ENCODE measurements around the gene ZWINT. TPM values are rescaled to one million over a fixed set of nuclear protein-coding genes. Genes with fewer than 3 reads are reported as not detected.

Gene ZWINT
- total RNA-seq, 1 experiment from 2014 or later: 30.4 TPM

GRCh38 chr10:56360583-56360966 is 484 bp downstream of the ZWINT start:
- no peaks in the 10 kb centered on the region for H3K27me3 Mint-ChIP-seq (ENCODE audit: insufficient read depth, unreplicated experiment)
- DNase-seq (ENCODE audit: unreplicated experiment): no peak
- ChIA-PET CTCF (interaction anchor here (2.5 kb wide), 1 partner anchor 10 kb away, joined by 9 read pairs; no protein-coding TSS in a partner anchor), POLR2A (interaction anchor here (0.7 to 0.8 kb wide), 2 partner anchors 14 to 24 kb away, joined by 3 read pairs; no protein-coding TSS in a partner anchor)
- no peak for TF ChIP-seq CTCF (IDR thresholded peaks at IDR 0.05; ENCODE audit: unreplicated experiment)
- intact Hi-C loops (cut with micrococcal nuclease): no loop called here
- H3K4me1 Mint-ChIP-seq (ENCODE audit: insufficient read depth, unreplicated experiment): peaks cover 19% of the 10 kb centered on the region
- no peaks in the 10 kb centered on the region for H3K9me3 Mint-ChIP-seq (ENCODE audit: unreplicated experiment)
- TSS peak; percentile 27 for BruUV-seq (replicated peaks)
- H3K4me3 Mint-ChIP-seq (ENCODE audit: unreplicated experiment): peak overlapping the region; percentile 95
- H3K27ac Mint-ChIP-seq (ENCODE audit: low read depth, unreplicated experiment): peak overlapping the region; percentile 77
- peaks cover 5% of the 10 kb centered on the region for H3K36me3 Mint-ChIP-seq (ENCODE audit: insufficient read depth, unreplicated experiment)

GRCh38 chr10:56359837-56360236 is 1.2 kb downstream of the ZWINT start:
- BruUV-seq (replicated peaks): no TSS peak
- ChIA-PET CTCF (interaction anchor here (2.5 kb wide), 1 partner anchor 9 kb away, joined by 9 read pairs; no protein-coding TSS in a partner anchor), POLR2A (interaction anchor here (0.8 kb wide), 1 partner anchor 24 kb away, joined by 3 read pairs; no protein-coding TSS in a partner anchor)
- no peak for DNase-seq (ENCODE audit: unreplicated experiment)
- H3K27me3 Mint-ChIP-seq (ENCODE audit: insufficient read depth, unreplicated experiment): no peaks in the 10 kb centered on the region
- intact Hi-C loops (cut with micrococcal nuclease): no loop called here
- peaks cover 19% of the 10 kb centered on the region for H3K4me1 Mint-ChIP-seq (ENCODE audit: insufficient read depth, unreplicated experiment)
- peaks cover 5% of the 10 kb centered on the region for H3K36me3 Mint-ChIP-seq (ENCODE audit: insufficient read depth, unreplicated experiment)
- TF ChIP-seq CTCF (IDR thresholded peaks at IDR 0.05; ENCODE audit: unreplicated experiment): no peak
- no peaks in the 10 kb centered on the region for H3K9me3 Mint-ChIP-seq (ENCODE audit: unreplicated experiment)
- peak overlapping the region; percentile 95 for H3K4me3 Mint-ChIP-seq (ENCODE audit: unreplicated experiment)
- no peak overlapping the region for H3K27ac Mint-ChIP-seq (ENCODE audit: low read depth, unreplicated experiment)

GRCh38 chr10:56357018-56357417 is 4.0 kb downstream of the ZWINT start:
- no peak for DNase-seq (ENCODE audit: unreplicated experiment)
- peaks cover 5% of the 10 kb centered on the region for H3K36me3 Mint-ChIP-seq (ENCODE audit: insufficient read depth, unreplicated experiment)
- no peak overlapping the region for H3K27ac Mint-ChIP-seq (ENCODE audit: low read depth, unreplicated experiment)
- no peaks in the 10 kb centered on the region for H3K9me3 Mint-ChIP-seq (ENCODE audit: unreplicated experiment)
- H3K4me3 Mint-ChIP-seq (ENCODE audit: unreplicated experiment): no peak overlapping the region
- no TSS peak for BruUV-seq (replicated peaks)
- ChIA-PET CTCF (no interaction called here), POLR2A (interaction anchor here (0.5 kb wide), 1 partner anchor 18 kb away, joined by 3 read pairs; no protein-coding TSS in a partner anchor)
- no peak for TF ChIP-seq CTCF (IDR thresholded peaks at IDR 0.05; ENCODE audit: unreplicated experiment)
- intact Hi-C loops (cut with micrococcal nuclease): no loop called here
- no peaks in the 10 kb centered on the region for H3K27me3 Mint-ChIP-seq (ENCODE audit: insufficient read depth, unreplicated experiment)
- peaks cover 14% of the 10 kb centered on the region for H3K4me1 Mint-ChIP-seq (ENCODE audit: insufficient read depth, unreplicated experiment)

GRCh38 chr10:56351909-56352630 is 9.0 kb downstream of the ZWINT start:
- Mint-ChIP-seq H3K4me1 (ENCODE audit: insufficient read depth, unreplicated experiment) (peaks cover 1% of the 10 kb centered on the region), H3K27ac (ENCODE audit: low read depth, unreplicated experiment) (peak overlapping the region; percentile 63), H3K4me3 (ENCODE audit: unreplicated experiment) (no peak overlapping the region), H3K27me3 (ENCODE audit: insufficient read depth, unreplicated experiment) (no peaks in the 10 kb centered on the region), H3K36me3 (ENCODE audit: insufficient read depth, unreplicated experiment) (no peaks in the 10 kb centered on the region), H3K9me3 (ENCODE audit: unreplicated experiment) (no peaks in the 10 kb centered on the region)
- intact Hi-C loops (cut with micrococcal nuclease): no loop called here
- ChIA-PET POLR2A (no interaction called here), CTCF (interaction anchor here (0.6 to 2.1 kb wide), 2 partner anchors 9 to 363 kb away, joined by 3 to 9 read pairs; partner anchors contain the start of gene ZWINT)
- no TSS peak for BruUV-seq (replicated peaks)
- no peak for TF ChIP-seq CTCF (IDR thresholded peaks at IDR 0.05; ENCODE audit: unreplicated experiment)
- DNase-seq (ENCODE audit: unreplicated experiment): no peak

Data from MCF 10A (cell line).